T-cell (primary cell): ENCODE results near the gene SNAP47. TPM values are rescaled to one million over a fixed set of nuclear protein-coding genes. Genes with fewer than 3 reads are reported as not detected.
"Not testable (repeated sequence)": the region's sequence is repeated elsewhere in the genome, so short reads cannot be mapped to it uniquely, and the experiment has no call there.

ENCODE experiments used
- ATAC-seq, 4 experiments: fragments of 200-7000 bp in 3 of 4; fragments of 150-1000 bp in 1 of 4; cut with Tn5 transposase; replicated peaks in 1 of 4; 1 replicate in 3 of 4; 2 replicates in 1 of 4; pipeline ENCODE4 v1.10.0; 2021; ENCODE audit warnings: moderate library complexity in 3 of 4, mild to moderate bottlenecking in 2 of 4, moderate number of reproducible peaks in 1 of 4
- CTCF ChIA-PET, 2 donors: fragments of 300-600 bp; sonication (Branson Sonifier 250); formaldehyde crosslinking; loops; one replicate each; lab custom pipeline; 2022; ENCODE audit warnings: antibody characterized with exemption in 2 of 2; lab: Charles Lee
- POLR2A ChIA-PET, 2 donors: fragments of 300-600 bp; sonication (Branson Sonifier 250); formaldehyde crosslinking; loops; one replicate each; lab custom pipeline; 2022; ENCODE audit warnings: antibody characterized with exemption in 2 of 2; lab: Charles Lee
- DNase-seq, 35 experiments: peaks; one replicate each; pipeline versions ENCODE4 v3.0.0 to v3.0.0-alpha.2; 2013 to 2023
- H3K27ac ChIP-seq: one replicate; pipeline ENCODE4 v1.5.1; 2013; ENCODE audit warnings: low read length
- H3K27me3 ChIP-seq, 2 experiments: replicated peaks in 1 of 2; 1 replicate in 1 of 2; 2 replicates in 1 of 2; pipeline versions ENCODE4 v1.6.1 to v1.7.0; 2013; ENCODE audit warnings: low read length in 1 of 2, mixed read lengths in 1 of 2; ENCODE audit not compliant: control insufficient read depth in 2 of 2, insufficient read depth in 2 of 2; ENCODE audit errors: extremely low read depth in 1 of 2
- H3K36me3 ChIP-seq, 2 donors: 1 replicate in 1 of 2; 2 replicates in 1 of 2; pipeline versions ENCODE4 v1.6.1 to v1.7.0; 2013; ENCODE audit warnings: low read length in 1 of 2; ENCODE audit not compliant: control insufficient read depth in 2 of 2, insufficient read depth in 1 of 2; ENCODE audit errors: extremely low read depth in 1 of 2
- H3K4me1 ChIP-seq, 2 experiments: 1 replicate in 1 of 2; 2 replicates in 1 of 2; pipeline versions ENCODE4 v1.6.1 to v1.7.0; 2013; ENCODE audit warnings: low read length in 2 of 2, mixed read lengths in 1 of 2; ENCODE audit not compliant: insufficient read depth in 2 of 2, control insufficient read depth in 1 of 2; ENCODE audit errors: extremely low read depth in 1 of 2
- H3K4me3 ChIP-seq, 2 donors: 1 replicate in 1 of 2; 2 replicates in 1 of 2; pipeline versions ENCODE4 v1.5.1 to v1.7.0; 2013; ENCODE audit warnings: mild to moderate bottlenecking in 2 of 2, low read length in 1 of 2, moderate library complexity in 1 of 2; ENCODE audit not compliant: control insufficient read depth in 1 of 2; ENCODE audit errors: extremely low read depth in 1 of 2
- H3K9me3 ChIP-seq: 2 replicates; pipeline ENCODE4 v1.7.0; 2013
- H3K27ac Mint-ChIP-seq, 2 donors: one replicate each; pipeline ENCODE4 v1.8.0; 2020 to 2021; ENCODE audit warnings: mild to moderate bottlenecking in 2 of 2, mixed read lengths in 2 of 2
- H3K27me3 Mint-ChIP-seq, 2 donors: one replicate each; pipeline ENCODE4 v1.8.0; 2021 to 2022; ENCODE audit warnings: mixed read lengths in 2 of 2
- H3K36me3 Mint-ChIP-seq: one replicate; pipeline ENCODE4 v1.8.0; 2021; ENCODE audit warnings: mixed read lengths
- H3K4me1 Mint-ChIP-seq, 3 donors: one replicate each; pipeline ENCODE4 v1.8.0; 2020 to 2022; ENCODE audit warnings: mixed read lengths in 3 of 3, mild to moderate bottlenecking in 1 of 3
- H3K4me3 Mint-ChIP-seq, 3 donors: one replicate each; pipeline ENCODE4 v1.8.0; 2020 to 2022; ENCODE audit warnings: mild to moderate bottlenecking in 3 of 3, mixed read lengths in 3 of 3, moderate library complexity in 3 of 3
- H3K9me3 Mint-ChIP-seq, 3 donors: one replicate each; pipeline ENCODE4 v1.8.0; 2020 to 2022; ENCODE audit warnings: mixed read lengths in 3 of 3
- WGBS: methylation state at CpG from one replicate; pipeline ENCODE4 v1.1.5; 2013; ENCODE audit warnings: missing lambda C conversion rate; ENCODE audit not compliant: insufficient coverage; 5-methylcytosine and 5-hydroxymethylcytosine counted together
- total RNA-seq, 35 experiments: library from RNA in 6 of 35; stranded (reverse) in 6 of 35; fragments of 120-200 nt in 1 of 35; gene quantifications; one replicate each; pipeline versions ENCODE4 v1.2.1 to v1.2.4 and lab custom pipeline; 2013 to 2026

SNAP47 gene
- total RNA-seq, 5 donors from 2014 or later (not counting 1 experiment from before 2014, with no cell fraction given), result 20.1 to 35.6 (median 30.7) TPM

DNA sequence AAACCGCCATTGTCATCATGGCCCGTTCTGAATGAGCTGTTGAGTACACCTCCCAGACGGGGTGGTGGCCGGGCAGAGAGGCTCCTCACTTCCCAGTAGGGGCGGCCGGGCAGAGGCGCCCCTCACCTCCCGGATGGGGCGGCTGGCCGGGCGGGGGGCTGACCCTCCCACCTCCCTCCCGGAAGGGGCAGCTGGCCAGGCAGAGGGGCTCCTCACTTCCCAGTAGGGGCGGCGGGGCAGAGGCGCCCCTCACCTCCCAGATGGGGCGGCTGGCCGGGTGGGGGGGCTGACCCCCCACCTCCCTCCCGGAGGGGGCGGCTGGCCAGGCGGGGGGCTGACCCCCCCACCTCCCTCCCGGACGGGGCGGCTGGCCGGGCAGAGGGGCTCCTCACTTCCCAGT is 24.8 kb upstream of the SNAP47 start:
- POLR2A ChIA-PET, H3K27ac ChIP-seq, CTCF ChIA-PET, H3K4me3 Mint-ChIP-seq, H3K4me1 ChIP-seq, DNase-seq, H3K4me1 Mint-ChIP-seq, H3K4me3 ChIP-seq, H3K36me3 Mint-ChIP-seq, H3K27me3 ChIP-seq, H3K27me3 Mint-ChIP-seq, H3K36me3 ChIP-seq, ATAC-seq, H3K9me3 ChIP-seq, H3K27ac Mint-ChIP-seq: not testable (repeated sequence)
- no CpG with 5 or more reads among the region's 24 CpGs for WGBS
- peaks cover 14 to 28% (median 24%) of the 10 kb centered on the region in 3 donors for H3K9me3 Mint-ChIP-seq

DNA sequence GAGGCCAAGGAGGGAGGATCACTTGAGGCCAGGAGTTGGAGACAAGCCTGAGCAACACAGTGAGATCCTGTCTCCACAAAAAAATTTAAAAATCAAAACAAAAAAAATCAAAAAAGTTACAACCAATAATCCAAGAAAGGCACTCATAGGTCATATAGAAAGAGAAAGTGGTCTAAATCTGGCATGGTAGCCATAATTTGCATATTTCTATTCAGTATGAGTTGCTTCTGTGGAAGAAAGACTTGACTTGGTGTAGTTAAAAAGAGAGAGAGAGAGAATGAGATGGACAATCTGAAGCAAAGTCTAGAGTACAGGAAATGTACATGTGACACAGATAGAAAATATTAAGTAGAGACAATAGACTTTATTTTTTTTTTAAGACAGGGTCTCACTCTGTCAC is 22.6 kb upstream of the SNAP47 start:
- POLR2A ChIA-PET, result no interaction called here

GRCh38 chr1:227718932-227719331 is 16.3 kb upstream of the SNAP47 start:
- Mint-ChIP-seq H3K27me3 (peaks cover 3 to 11% of the 10 kb centered on the region in 2 donors), H3K27ac (no peak overlapping the region), H3K4me1 (no peaks in the 10 kb centered on the region), H3K9me3 (peaks cover 49 to 86% (median 64%) of the 10 kb centered on the region in 3 donors), H3K4me3 (no peak overlapping the region), H3K36me3 (peaks cover 23% of the 10 kb centered on the region)
- Histone ChIP-seq H3K4me3 (no peak overlapping the region), H3K4me1 (no peaks in the 10 kb centered on the region), H3K27ac (no peak overlapping the region), H3K9me3 (no peaks in the 10 kb centered on the region), H3K27me3 (peaks cover 0 to 4% of the 10 kb centered on the region in 2 experiments), H3K36me3 (no peaks in the 10 kb centered on the region)
- no peak for ATAC-seq
- DNase-seq, result no peak
- CTCF ChIA-PET, result no interaction called here
- POLR2A ChIA-PET, result interaction anchor here in 1 of 2 donors (0.5 kb wide), 1 partner anchor 153 kb away, joined by 3 read pairs; no protein-coding TSS in a partner anchor
- WGBS, result no CpG with 5 or more reads among the region's 2 CpGs

More for the DNA sequence above, 22.6 kb upstream of the SNAP47 start:
- no peak overlapping the region for H3K27ac ChIP-seq
- Mint-ChIP-seq H3K4me3 (no peak overlapping the region), H3K27ac (no peak overlapping the region), H3K36me3 (peaks cover 9% of the 10 kb centered on the region), H3K27me3 (peaks cover 0 to 4% of the 10 kb centered on the region in 2 donors), H3K4me1 (peaks cover 6 to 8% (median 6%) of the 10 kb centered on the region in 3 donors), H3K9me3 (peaks cover 24 to 47% (median 30%) of the 10 kb centered on the region in 3 donors)
- CTCF ChIA-PET, result no interaction called here
- ATAC-seq (no peak), DNase-seq (no peak)
- H3K4me1 ChIP-seq, result no peaks in the 10 kb centered on the region
- no peaks in the 10 kb centered on the region for H3K36me3 ChIP-seq
- peaks cover 2% of the 10 kb centered on the region for H3K9me3 ChIP-seq
- peaks cover 0 to 4% of the 10 kb centered on the region in 2 experiments for H3K27me3 ChIP-seq
- no peak overlapping the region for H3K4me3 ChIP-seq

DNA sequence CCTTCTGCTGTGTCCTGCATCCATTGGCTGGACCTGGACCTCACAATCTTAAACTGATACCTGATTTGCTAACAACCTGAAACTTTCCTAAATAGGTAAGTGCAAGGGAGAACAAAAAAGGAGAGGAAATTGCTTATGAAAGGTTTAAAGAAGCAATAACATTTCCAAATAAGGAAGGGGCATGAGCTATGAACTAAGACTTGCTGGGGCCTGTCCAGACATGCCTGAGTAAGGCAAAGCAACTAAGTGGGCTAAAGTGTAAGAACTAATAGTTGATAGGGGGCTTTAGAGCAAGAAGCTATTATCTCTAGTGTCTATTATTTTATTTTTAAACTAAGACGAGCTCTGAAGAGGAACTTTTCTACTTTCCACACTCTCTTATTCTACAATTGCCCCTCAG is 11.8 kb upstream of the SNAP47 start:
- no peak for ATAC-seq
- H3K9me3 Mint-ChIP-seq, result peaks cover 28 to 57% (median 40%) of the 10 kb centered on the region in 3 donors
- peaks cover 4 to 9% (median 6%) of the 10 kb centered on the region in 3 donors for H3K4me1 Mint-ChIP-seq

DNA sequence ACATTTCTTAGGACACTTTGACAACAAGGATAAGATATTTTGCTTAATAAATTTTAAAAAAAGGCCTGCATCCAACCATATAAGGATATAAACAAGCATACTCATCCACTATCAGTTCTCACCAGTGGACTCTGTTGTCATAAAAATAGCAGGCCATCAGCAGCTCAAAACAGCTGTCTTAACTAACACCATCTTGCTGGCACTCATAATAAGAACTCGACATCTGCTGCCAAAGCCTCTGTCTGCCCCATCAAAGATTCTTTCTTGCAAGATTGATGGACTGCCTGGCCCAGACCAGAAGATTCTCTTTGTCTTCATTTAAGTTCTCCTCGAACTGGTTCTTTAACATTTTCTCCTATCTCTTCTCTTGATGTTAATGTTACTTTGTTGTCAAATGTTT is 10.2 kb upstream of the SNAP47 start:
- CTCF ChIA-PET, result no interaction called here
- no peak overlapping the region for H3K4me3 ChIP-seq

More for the DNA sequence above, 11.8 kb upstream of the SNAP47 start:
- H3K36me3 Mint-ChIP-seq, result peaks cover 14% of the 10 kb centered on the region
- no peak overlapping the region for H3K4me3 Mint-ChIP-seq
- Histone ChIP-seq H3K36me3 (no peaks in the 10 kb centered on the region), H3K27ac (no peak overlapping the region), H3K4me1 (peaks cover 0 to 8% of the 10 kb centered on the region in 2 experiments), H3K27me3 (peaks cover 0 to 7% of the 10 kb centered on the region in 2 experiments), H3K9me3 (no peaks in the 10 kb centered on the region), H3K4me3 (no peak overlapping the region)
- no peak for DNase-seq
- ChIA-PET CTCF (interaction anchor here in 1 of 2 donors (0.6 kb wide), 1 partner anchor 1087 kb away, joined by 3 read pairs; no protein-coding TSS in a partner anchor), POLR2A (interaction anchor here in 1 of 2 donors (0.6 kb wide), 1 partner anchor 440 kb away, joined by 6 read pairs; no protein-coding TSS in a partner anchor)
- WGBS, result no CpG with 5 or more reads among the region's 1 CpG
- H3K27ac Mint-ChIP-seq, result no peak overlapping the region
- H3K27me3 Mint-ChIP-seq, result peaks cover 3 to 6% of the 10 kb centered on the region in 2 donors

DNA sequence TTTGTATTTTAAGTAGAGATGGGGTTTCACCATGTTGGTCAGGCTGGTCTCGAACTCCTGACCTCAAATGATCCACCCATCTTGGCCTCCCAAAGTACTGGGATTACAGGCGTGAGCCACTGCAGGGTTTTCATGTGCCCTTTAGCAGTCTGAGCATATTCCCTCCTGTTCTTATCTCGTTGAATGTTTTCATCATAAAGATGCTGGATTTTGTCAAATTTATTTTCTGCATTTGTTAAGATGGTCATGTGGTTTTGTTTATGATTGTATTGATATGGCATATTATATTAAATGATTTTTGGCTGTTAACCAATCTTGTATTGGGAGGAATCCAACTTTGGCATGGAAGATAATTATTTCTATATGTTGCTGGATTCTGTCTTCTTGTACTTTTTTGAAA is 8.9 kb upstream of the SNAP47 start:
- Mint-ChIP-seq H3K27me3 (peaks cover 3 to 4% of the 10 kb centered on the region in 2 donors), H3K36me3 (peaks cover 7% of the 10 kb centered on the region), H3K9me3 (peaks cover 9 to 29% (median 18%) of the 10 kb centered on the region in 3 donors), H3K27ac (no peak overlapping the region), H3K4me1 (peaks cover 22 to 27% (median 23%) of the 10 kb centered on the region in 3 donors), H3K4me3 (no peak overlapping the region)
- Histone ChIP-seq H3K4me3 (no peak overlapping the region), H3K27ac (no peak overlapping the region), H3K27me3 (peaks cover 0 to 2% of the 10 kb centered on the region in 2 experiments), H3K36me3 (peaks cover 0 to 3% of the 10 kb centered on the region in 2 donors), H3K9me3 (no peaks in the 10 kb centered on the region), H3K4me1 (peaks cover 2 to 30% of the 10 kb centered on the region in 2 experiments)
- POLR2A ChIA-PET, result no interaction called here
- ATAC-seq (no peak), DNase-seq (no peak)
- 82% methylated on average over 3 of the region's 3 CpGs for WGBS
- CTCF ChIA-PET, result no interaction called here

More for the DNA sequence above, 10.2 kb upstream of the SNAP47 start:
- Mint-ChIP-seq H3K27me3 (peaks cover 3 to 4% of the 10 kb centered on the region in 2 donors), H3K4me1 (peaks cover 18 to 23% (median 19%) of the 10 kb centered on the region in 3 donors), H3K36me3 (peaks cover 12% of the 10 kb centered on the region), H3K4me3 (no peak overlapping the region), H3K9me3 (peaks cover 19 to 42% (median 29%) of the 10 kb centered on the region in 3 donors), H3K27ac (no peak overlapping the region)
- ATAC-seq (no peak), DNase-seq (no peak)
- H3K4me1 ChIP-seq, result peaks cover 2 to 24% of the 10 kb centered on the region in 2 experiments
- no peaks in the 10 kb centered on the region for H3K36me3 ChIP-seq
- POLR2A ChIA-PET, result no interaction called here
- no peaks in the 10 kb centered on the region for H3K9me3 ChIP-seq
- H3K27ac ChIP-seq, result no peak overlapping the region
- peaks cover 0 to 4% of the 10 kb centered on the region in 2 experiments for H3K27me3 ChIP-seq
- no CpG with 5 or more reads among the region's 2 CpGs for WGBS
